Suppressor macrophage (primary cell): ENCODE measurements around the gene GIGYF2.
"Not testable (repeated sequence)": the region's sequence is repeated elsewhere in the genome, so short reads cannot be mapped to it uniquely, and the experiment has no call there.

Experiments used
- DNase-seq, 4 experiments: peaks; one replicate each; pipeline ENCODE4 v3.0.0-alpha.2; 2020 to 2022

The GIGYF2 gene

GRCh38 chr2:232896720-232897597 is 199.8 kb downstream of the GIGYF2 start:
- no peak for DNase-seq

- no peak for DNase-seq
Measured at GRCh38 chr2:232897598-232898408, 200.7 kb downstream of the GIGYF2 start.

- no peak for DNase-seq
Measured at GRCh38 chr2:232898592-232899543, 201.7 kb downstream of the GIGYF2 start.

- peak; percentile 44 to 65 (median 56) for DNase-seq
Measured at GRCh38 chr2:232900811-232901735, 203.9 kb downstream of the GIGYF2 start.

- peak; percentile 71 to 88 (median 82) for DNase-seq
Measured at GRCh38 chr2:232901736-232902578, 204.8 kb downstream of the GIGYF2 start.

- no peak for DNase-seq
Measured at GRCh38 chr2:232903989-232904388, 206.9 kb downstream of the GIGYF2 start.

- not testable (repeated sequence) for DNase-seq
Measured at GRCh38 chr2:232906867-232907717, 210.0 kb downstream of the GIGYF2 start.

- DNase-seq = not testable (repeated sequence)
Measured at GRCh38 chr2:232907718-232908085, 210.6 kb downstream of the GIGYF2 start.

- DNase-seq = no peak
Measured at GRCh38 chr2:232908695-232909094, 211.6 kb downstream of the GIGYF2 start.
